Measurements from ENCODE around the gene GPRASP3.

The GPRASP3 gene

GRCh38 chrX:102765809-102766208 lies 45.3 kb downstream of the GPRASP3 start:
- DNase-seq = no peak

- no peak for DNase-seq
These were observed 46.7 kb downstream of the GPRASP3 start for GRCh38 chrX:102767287-102767686.

- peak; percentile 4 for DNase-seq
These were observed 48.6 kb downstream of the GPRASP3 start for GRCh38 chrX:102768987-102769761.
